SU-DHL-6 (cell line): ENCODE data around the gene MRPL38.

Source experiments
- H2AFZ ChIP-seq: fragments of 200-600 bp; sonication (generic); 2 replicates; pipeline ENCODE4 v1.6.1; 2014; ENCODE audit warnings: low read depth, mild to moderate bottlenecking, moderate library complexity, mixed read lengths, antibody characterized with exemption, low read length; ENCODE audit not compliant: severe bottlenecking
- H3F3A ChIP-seq: fragments of 200-600 bp; shearing (Covaris generic); 2 replicates; pipeline ENCODE4 v1.6.0; 2016; ENCODE audit warnings: antibody characterized with exemption, mild to moderate bottlenecking; ENCODE audit not compliant: insufficient read depth
- H3K27ac ChIP-seq: fragments of 200-600 bp; sonication (generic); 2 replicates; pipeline ENCODE4 v1.5.1; 2016; ENCODE audit warnings: low read depth, mild to moderate bottlenecking, low read length, moderate library complexity, mixed read lengths
- H3K27me3 ChIP-seq: fragments of 200-600 bp; sonication (generic), shearing (Covaris generic); 2 replicates; pipeline ENCODE4 v1.6.0; 2014; ENCODE audit warnings: mild to moderate bottlenecking, low read length
- H3K36me3 ChIP-seq: fragments of 200-600 bp; sonication (generic); 2 replicates; pipeline ENCODE4 v1.6.1; 2014; ENCODE audit warnings: mild to moderate bottlenecking, low read length, mixed read lengths
- H3K4me2 ChIP-seq: fragments of 300-600, 200-600 bp; shearing (Covaris generic), sonication (generic); 2 replicates; pipeline ENCODE4 v1.6.0; 2014; ENCODE audit warnings: low read length, low read depth, mild to moderate bottlenecking; ENCODE audit not compliant: poor library complexity, severe bottlenecking
- H3K4me3 ChIP-seq: fragments of 200-600 bp; sonication (generic); 2 replicates; pipeline ENCODE4 v1.5.1; 2014; ENCODE audit warnings: antibody characterized with exemption, low read length, mild to moderate bottlenecking, mixed read lengths; ENCODE audit not compliant: insufficient read depth, poor library complexity, severe bottlenecking
- H3K79me2 ChIP-seq: fragments of 200-600 bp; sonication (generic); 2 replicates; pipeline ENCODE4 v1.6.1; 2014; ENCODE audit warnings: mild to moderate bottlenecking, low read length, moderate library complexity; ENCODE audit not compliant: insufficient read depth
- H3K9ac ChIP-seq: fragments of 200-600 bp; sonication (generic); 2 replicates; pipeline ENCODE4 v1.7.0; 2014; ENCODE audit warnings: mild to moderate bottlenecking, low read length
- H3K9me2 ChIP-seq: fragments of 200-600 bp; sonication (generic); replicated peaks from 2 replicates; pipeline ENCODE4 v1.6.1; 2014; ENCODE audit warnings: low read length; ENCODE audit not compliant: insufficient read depth
- H3K9me3 ChIP-seq: fragments of 200-600 bp; sonication (generic); 2 replicates; pipeline ENCODE4 v1.6.1; 2014; ENCODE audit warnings: low read length, mixed read lengths; ENCODE audit not compliant: insufficient read depth
- H4K20me1 ChIP-seq: fragments of 200-600 bp; sonication (generic); 2 replicates; pipeline ENCODE4 v1.6.1; 2014; ENCODE audit warnings: low read depth, mild to moderate bottlenecking, antibody characterized with exemption, low read length, moderate library complexity, mixed read lengths
- EZH2phosphoT487 ChIP-seq: fragments of 200-600 bp; sonication (generic), shearing (Covaris generic); conservative IDR thresholded peaks from 2 replicates; pipeline ENCODE4 v1.6.1; 2018; ENCODE audit warnings: mild to moderate bottlenecking, antibody characterized with exemption, low read length, moderate library complexity, mixed read lengths
- TF ChIP-seq, protein P1 (sequence below): fragments of 200-600 bp; sonication (generic); IDR thresholded peaks from one replicate; pipeline ENCODE4 v1.5.1; 2017; ENCODE audit warnings: antibody characterized with exemption, mild to moderate bottlenecking, low read length, moderate library complexity; ENCODE audit not compliant: insufficient read depth, poor library complexity, severe bottlenecking

Gene MRPL38

GRCh38 chr17:75876190-75876937 lies 28.3 kb downstream of the MRPL38 start:
- no peaks in the 10 kb centered on the region for H3K27me3 ChIP-seq
- TF ChIP-seq EZH2phosphoT487, result no peak
- TF ChIP-seq, protein P1, sequence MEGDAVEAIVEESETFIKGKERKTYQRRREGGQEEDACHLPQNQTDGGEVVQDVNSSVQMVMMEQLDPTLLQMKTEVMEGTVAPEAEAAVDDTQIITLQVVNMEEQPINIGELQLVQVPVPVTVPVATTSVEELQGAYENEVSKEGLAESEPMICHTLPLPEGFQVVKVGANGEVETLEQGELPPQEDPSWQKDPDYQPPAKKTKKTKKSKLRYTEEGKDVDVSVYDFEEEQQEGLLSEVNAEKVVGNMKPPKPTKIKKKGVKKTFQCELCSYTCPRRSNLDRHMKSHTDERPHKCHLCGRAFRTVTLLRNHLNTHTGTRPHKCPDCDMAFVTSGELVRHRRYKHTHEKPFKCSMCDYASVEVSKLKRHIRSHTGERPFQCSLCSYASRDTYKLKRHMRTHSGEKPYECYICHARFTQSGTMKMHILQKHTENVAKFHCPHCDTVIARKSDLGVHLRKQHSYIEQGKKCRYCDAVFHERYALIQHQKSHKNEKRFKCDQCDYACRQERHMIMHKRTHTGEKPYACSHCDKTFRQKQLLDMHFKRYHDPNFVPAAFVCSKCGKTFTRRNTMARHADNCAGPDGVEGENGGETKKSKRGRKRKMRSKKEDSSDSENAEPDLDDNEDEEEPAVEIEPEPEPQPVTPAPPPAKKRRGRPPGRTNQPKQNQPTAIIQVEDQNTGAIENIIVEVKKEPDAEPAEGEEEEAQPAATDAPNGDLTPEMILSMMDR, result peak; percentile 13
- H3K27ac ChIP-seq, result no peak overlapping the region
- H3K4me3 ChIP-seq, result no peak overlapping the region
- H3K9me3 ChIP-seq, result no peaks in the 10 kb centered on the region
- H3K9me2 ChIP-seq, result no peaks in the 10 kb centered on the region
- no peaks in the 10 kb centered on the region for H3F3A ChIP-seq
- H3K4me2 ChIP-seq, result peak overlapping the region; percentile 30
- peak overlapping the region; percentile 40; the same call in 1 of the 2 replicates for H3K9ac ChIP-seq
- H4K20me1 ChIP-seq, result no peaks in the 10 kb centered on the region
- H2AFZ ChIP-seq, result peak overlapping the region; percentile 72
- H3K79me2 ChIP-seq, result no peaks in the 10 kb centered on the region
- no peaks in the 10 kb centered on the region for H3K36me3 ChIP-seq

DNA sequence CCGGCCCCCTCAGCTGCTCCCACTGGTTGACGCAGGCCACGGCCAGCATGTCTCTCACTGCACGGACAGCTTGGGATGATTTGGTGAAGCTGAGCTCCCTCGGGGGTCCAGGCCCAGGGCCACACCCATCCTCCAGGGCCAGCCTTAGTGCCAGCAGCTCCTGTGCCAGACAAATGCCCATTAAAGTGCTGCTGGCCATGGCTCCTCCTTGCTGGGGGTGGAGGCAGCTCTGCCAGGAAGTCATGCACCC lies 28.8 kb downstream of the MRPL38 start:
- Histone ChIP-seq H4K20me1 (no peaks in the 10 kb centered on the region), H3K27ac (no peak overlapping the region), H3K9ac (peak overlapping the region; percentile 40; the same call in 1 of the 2 replicates), H3K79me2 (no peaks in the 10 kb centered on the region), H3K4me2 (peak overlapping the region; percentile 30), H3K27me3 (no peaks in the 10 kb centered on the region), H3K4me3 (no peak overlapping the region), H3F3A (no peaks in the 10 kb centered on the region), H3K9me2 (no peaks in the 10 kb centered on the region), H2AFZ (peak overlapping the region; percentile 72), H3K9me3 (no peaks in the 10 kb centered on the region), H3K36me3 (no peaks in the 10 kb centered on the region)
- TF ChIP-seq, protein P1, result no peak
- no peak for TF ChIP-seq EZH2phosphoT487

DNA sequence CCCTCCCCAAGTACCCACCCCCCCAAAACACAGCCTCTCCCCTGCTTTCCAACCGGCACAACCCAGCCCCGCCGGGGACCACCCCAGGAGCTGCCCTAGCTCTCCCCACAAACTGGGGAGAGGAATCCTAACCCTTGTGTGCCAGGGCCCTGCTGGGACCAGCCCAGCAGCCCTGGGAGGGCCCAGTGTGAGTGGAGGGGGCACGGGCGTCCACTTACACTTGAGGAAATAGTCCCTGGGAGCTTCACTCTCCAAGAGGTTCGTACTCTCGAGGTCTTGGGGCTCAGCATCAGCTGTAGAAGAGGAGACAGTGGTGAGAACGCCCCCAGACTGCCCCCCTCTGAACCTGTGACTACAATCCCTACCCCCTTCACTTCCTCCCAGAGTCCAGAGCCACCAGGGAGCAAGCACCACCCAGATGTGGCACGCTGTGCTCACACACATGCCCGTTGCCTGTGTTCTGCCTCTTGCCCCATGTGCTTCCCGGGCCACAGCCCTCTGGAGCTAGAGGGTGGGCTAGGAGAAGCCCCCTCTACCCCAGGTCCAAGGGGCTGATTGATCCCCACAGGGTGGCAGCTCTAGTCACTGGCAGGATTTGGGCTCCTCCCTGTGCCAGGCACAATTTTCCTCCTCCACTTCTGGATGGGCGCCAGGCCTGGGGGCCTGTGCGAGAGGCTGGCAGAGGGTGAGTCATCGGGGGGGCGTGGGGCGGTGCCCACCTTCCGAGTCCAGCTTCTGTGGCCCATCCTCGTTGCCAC lies 29.3 kb downstream of the MRPL38 start:
- no peaks in the 10 kb centered on the region for H3K36me3 ChIP-seq
- H3K79me2 ChIP-seq, result no peaks in the 10 kb centered on the region
- H3K4me2 ChIP-seq, result peak overlapping the region; percentile 30
- no peaks in the 10 kb centered on the region for H3K27me3 ChIP-seq
- H3K9ac ChIP-seq, result peak overlapping the region; percentile 40; the same call in 1 of the 2 replicates
- H3K9me3 ChIP-seq, result no peaks in the 10 kb centered on the region
- peak overlapping the region; percentile 72 for H2AFZ ChIP-seq
- H3K9me2 ChIP-seq, result no peaks in the 10 kb centered on the region
- H4K20me1 ChIP-seq, result no peaks in the 10 kb centered on the region
- H3K4me3 ChIP-seq, result no peak overlapping the region
- H3F3A ChIP-seq, result no peaks in the 10 kb centered on the region
- H3K27ac ChIP-seq, result no peak overlapping the region
- TF ChIP-seq EZH2phosphoT487, result no peak
